Activated CD4-positive, alpha-beta memory T cell treated with anti-CD3 and anti-CD28 coated beads, Interleukin-2, amount 10 ng/mL, durations not matched to agents 7 days and 5 days (primary cell): ENCODE results near the gene AK2. TPM values are rescaled to one million over a fixed set of nuclear protein-coding genes. Genes with fewer than 3 reads are reported as not detected.

Source experiments
- CTCF ChIA-PET: fragments of 350-600 bp; sonication (Branson Sonifier 250); formaldehyde crosslinking; loops from one replicate; lab custom pipeline; 2021; ENCODE audit warnings: antibody characterized with exemption, inconsistent platforms; lab: Charles Lee
- POLR2A ChIA-PET: fragments of 350-600 bp; sonication (Branson Sonifier 250); formaldehyde crosslinking; loops from one replicate; lab custom pipeline; 2021; ENCODE audit warnings: antibody characterized with exemption; lab: Charles Lee
- DNase-seq: peaks from one replicate; pipeline ENCODE4 v3.0.0-alpha.2; 2020
- H3K27ac Mint-ChIP-seq: one replicate; pipeline ENCODE4 v1.8.0; 2021; ENCODE audit warnings: mild to moderate bottlenecking, mixed read lengths
- H3K27me3 Mint-ChIP-seq: one replicate; pipeline ENCODE4 v1.8.0; 2021; ENCODE audit warnings: mixed read lengths
- H3K36me3 Mint-ChIP-seq: one replicate; pipeline ENCODE4 v1.8.0; 2021; ENCODE audit warnings: low read depth, mixed read lengths
- H3K4me1 Mint-ChIP-seq: one replicate; pipeline ENCODE4 v1.8.0; 2021; ENCODE audit warnings: mixed read lengths
- H3K4me3 Mint-ChIP-seq: one replicate; pipeline ENCODE4 v1.8.0; 2021; ENCODE audit warnings: mild to moderate bottlenecking, mixed read lengths
- H3K9me3 Mint-ChIP-seq: one replicate; pipeline ENCODE4 v1.8.0; 2021; ENCODE audit warnings: mixed read lengths
- total RNA-seq, 2 experiments: library from RNA; stranded (reverse); gene quantifications; one replicate each; pipeline ENCODE4 v1.2.3, GENCODE V29; 2021

The AK2 gene
- total RNA-seq, 2 experiments from 2014 or later: 189 to 192 TPM

GRCh38 chr1:33015216-33015615 lies 21.5 kb downstream of the AK2 start:
- Mint-ChIP-seq H3K36me3 (peaks cover 71% of the 10 kb centered on the region), H3K4me1 (peaks cover 13% of the 10 kb centered on the region), H3K9me3 (no peaks in the 10 kb centered on the region), H3K4me3 (no peak overlapping the region), H3K27me3 (no peaks in the 10 kb centered on the region), H3K27ac (no peak overlapping the region)
- POLR2A ChIA-PET: interaction anchor here (0.9 to 1.9 kb wide), 5 partner anchors 10 to 81 kb away, joined by 3 to 4 read pairs (median 3); partner anchors contain the start of gene RNF19B
- CTCF ChIA-PET: interaction anchor here (1.2 kb wide), 1 partner anchor 74 kb away, joined by 3 read pairs; no protein-coding TSS in a partner anchor
- DNase-seq: no peak

- Mint-ChIP-seq H3K4me1 (peaks cover 13% of the 10 kb centered on the region), H3K36me3 (peaks cover 69% of the 10 kb centered on the region), H3K4me3 (no peak overlapping the region), H3K27ac (no peak overlapping the region), H3K27me3 (no peaks in the 10 kb centered on the region), H3K9me3 (no peaks in the 10 kb centered on the region)
- DNase-seq: no peak
- POLR2A ChIA-PET: interaction anchor here (0.9 to 1.9 kb wide), 5 partner anchors 11 to 80 kb away, joined by 3 to 4 read pairs (median 3); partner anchors contain the start of gene RNF19B
- CTCF ChIA-PET: interaction anchor here (1.2 kb wide), 1 partner anchor 75 kb away, joined by 3 read pairs; no protein-coding TSS in a partner anchor
Observed at GRCh38 chr1:33014464-33015163, 22.1 kb downstream of the AK2 start.

GRCh38 chr1:33013791-33014190 lies 22.9 kb downstream of the AK2 start:
- H3K4me3 Mint-ChIP-seq: no peak overlapping the region
- no peaks in the 10 kb centered on the region for H3K9me3 Mint-ChIP-seq
- ChIA-PET POLR2A (no interaction called here), CTCF (no interaction called here)
- peaks cover 69% of the 10 kb centered on the region for H3K36me3 Mint-ChIP-seq
- no peaks in the 10 kb centered on the region for H3K27me3 Mint-ChIP-seq
- H3K27ac Mint-ChIP-seq: no peak overlapping the region
- no peak for DNase-seq
- peaks cover 10% of the 10 kb centered on the region for H3K4me1 Mint-ChIP-seq

GRCh38 chr1:33012165-33012564 lies 24.5 kb downstream of the AK2 start:
- H3K27ac Mint-ChIP-seq: no peak overlapping the region
- no peak overlapping the region for H3K4me3 Mint-ChIP-seq
- H3K36me3 Mint-ChIP-seq: peaks cover 69% of the 10 kb centered on the region
- ChIA-PET CTCF (no interaction called here), POLR2A (no interaction called here)
- DNase-seq: no peak
- peaks cover under 1% of the 10 kb centered on the region for H3K4me1 Mint-ChIP-seq
- no peaks in the 10 kb centered on the region for H3K27me3 Mint-ChIP-seq
- H3K9me3 Mint-ChIP-seq: no peaks in the 10 kb centered on the region

- Mint-ChIP-seq H3K4me1 (peaks cover 5% of the 10 kb centered on the region), H3K4me3 (no peak overlapping the region), H3K27ac (no peak overlapping the region), H3K27me3 (no peaks in the 10 kb centered on the region), H3K9me3 (no peaks in the 10 kb centered on the region), H3K36me3 (peaks cover 75% of the 10 kb centered on the region)
- DNase-seq: no peak
- CTCF ChIA-PET: no interaction called here
- POLR2A ChIA-PET: interaction anchor here (0.9 kb wide), 1 partner anchor 10 kb away, joined by 3 read pairs; no protein-coding TSS in a partner anchor
Observed at GRCh38 chr1:33010932-33011731, 25.6 kb downstream of the AK2 start.

GRCh38 chr1:33009561-33009960 lies 27.1 kb downstream of the AK2 start:
- Mint-ChIP-seq H3K36me3 (peaks cover 86% of the 10 kb centered on the region), H3K4me1 (peaks cover 15% of the 10 kb centered on the region), H3K27ac (no peak overlapping the region), H3K9me3 (no peaks in the 10 kb centered on the region), H3K4me3 (no peak overlapping the region), H3K27me3 (no peaks in the 10 kb centered on the region)
- ChIA-PET CTCF (interaction anchor here (0.8 to 1.3 kb wide), 3 partner anchors 9 to 45 kb away, joined by 3 to 4 read pairs (median 3); no protein-coding TSS in a partner anchor), POLR2A (interaction anchor here (1.4 to 1.7 kb wide), 2 partner anchors 16 to 45 kb away, joined by 5 read pairs; partner anchors contain the start of gene RNF19B)
- DNase-seq: no peak

- ChIA-PET POLR2A (interaction anchor here (0.7 to 1.9 kb wide), 4 partner anchors 9 to 30 kb away, joined by 3 to 5 read pairs (median 4); no protein-coding TSS in a partner anchor), CTCF (interaction anchor here (0.9 to 1.3 kb wide), 6 partner anchors 8 to 91 kb away, joined by 3 to 4 read pairs (median 3); no protein-coding TSS in a partner anchor)
- Mint-ChIP-seq H3K4me3 (no peak overlapping the region), H3K9me3 (no peaks in the 10 kb centered on the region), H3K27me3 (no peaks in the 10 kb centered on the region), H3K36me3 (peaks cover 75% of the 10 kb centered on the region), H3K27ac (no peak overlapping the region), H3K4me1 (peaks cover 17% of the 10 kb centered on the region)
- DNase-seq: no peak
Observed at GRCh38 chr1:33008051-33008914, 28.4 kb downstream of the AK2 start.

- CTCF ChIA-PET: interaction anchor here (0.5 to 2.9 kb wide), 9 partner anchors 9 to 88 kb away, joined by 3 to 32 read pairs (median 4); no protein-coding TSS in a partner anchor
Observed at GRCh38 chr1:33007190-33008050, 29.3 kb downstream of the AK2 start.

GRCh38 chr1:33005838-33006421 lies 30.8 kb downstream of the AK2 start:
- H3K27me3 Mint-ChIP-seq: no peaks in the 10 kb centered on the region
- peaks cover 25% of the 10 kb centered on the region for H3K4me1 Mint-ChIP-seq
- H3K9me3 Mint-ChIP-seq: no peaks in the 10 kb centered on the region
- no peak overlapping the region for H3K4me3 Mint-ChIP-seq
- ChIA-PET CTCF (interaction anchor here (1.7 to 2.9 kb wide), 3 partner anchors 14 to 74 kb away, joined by 4 to 32 read pairs (median 7); no protein-coding TSS in a partner anchor), POLR2A (interaction anchor here (0.8 to 1.9 kb wide), 3 partner anchors 11 to 41 kb away, joined by 3 to 6 read pairs (median 5); partner anchors contain the start of gene RNF19B)
- H3K36me3 Mint-ChIP-seq: peaks cover 55% of the 10 kb centered on the region
- no peak overlapping the region for H3K27ac Mint-ChIP-seq
- no peak for DNase-seq

More at GRCh38 chr1:33007190-33008050, 29.3 kb downstream of the AK2 start:
- DNase-seq: no peak
- Mint-ChIP-seq H3K27ac (no peak overlapping the region), H3K36me3 (peaks cover 70% of the 10 kb centered on the region), H3K4me3 (no peak overlapping the region), H3K9me3 (no peaks in the 10 kb centered on the region), H3K27me3 (no peaks in the 10 kb centered on the region), H3K4me1 (peaks cover 20% of the 10 kb centered on the region)
- POLR2A ChIA-PET: interaction anchor here (1.1 to 1.9 kb wide), 3 partner anchors 18 to 131 kb away, joined by 3 to 5 read pairs (median 3); no protein-coding TSS in a partner anchor

- DNase-seq: no peak
- Mint-ChIP-seq H3K9me3 (no peaks in the 10 kb centered on the region), H3K27ac (no peak overlapping the region), H3K27me3 (no peaks in the 10 kb centered on the region), H3K4me1 (peaks cover 26% of the 10 kb centered on the region), H3K4me3 (no peak overlapping the region), H3K36me3 (peaks cover 50% of the 10 kb centered on the region)
- CTCF ChIA-PET: interaction anchor here (1.8 to 2.9 kb wide), 2 partner anchors 13 to 73 kb away, joined by 4 to 32 read pairs; no protein-coding TSS in a partner anchor
- POLR2A ChIA-PET: interaction anchor here (0.8 to 1.4 kb wide), 2 partner anchors 10 to 41 kb away, joined by 3 to 6 read pairs; partner anchors contain the start of gene RNF19B
Observed at GRCh38 chr1:33005117-33005837, 31.4 kb downstream of the AK2 start.
